GM12891 (cell line): ENCODE measurements around the gene SMIM35.

ENCODE experiments used
- POLR2A ChIP-seq: IDR thresholded peaks from 2 replicates; pipeline ENCODE4 v1.6.1; 2011; ENCODE audit warnings: low read depth, low read length, control low read depth
- TAF1 ChIP-seq: IDR thresholded peaks from 2 replicates; pipeline ENCODE4 v1.6.1; 2011; ENCODE audit warnings: low read depth, low read length, control low read depth

- TF ChIP-seq TAF1 (no peak), POLR2A (no peak)
Observed at GRCh38 chr11:118078911-118079411, 7.8 kb downstream of the SMIM35 start.
